Hepatocyte (in vitro differentiated cells): ENCODE measurements around the gene PDE11A. TPM values are rescaled to one million over a fixed set of nuclear protein-coding genes. Genes with fewer than 3 reads are reported as not detected.

Experiments
- DNase-seq: peaks from one replicate; pipeline ENCODE4 v3.0.0-alpha.2; 2016; ENCODE audit warnings: low spot score
- H2AFZ ChIP-seq: fragments of 200-600 bp; sonication (generic); 2 replicates; pipeline ENCODE4 v1.6.0; 2016; ENCODE audit warnings: antibody characterized with exemption, mild to moderate bottlenecking
- H3K27ac ChIP-seq: fragments of 200-600 bp; sonication (generic); 2 replicates; pipeline ENCODE4 v1.5.1; 2016; ENCODE audit warnings: mild to moderate bottlenecking
- H3K27me3 ChIP-seq: fragments of 200-600 bp; sonication (generic); 2 replicates; pipeline ENCODE4 v1.6.1; 2016
- H3K36me3 ChIP-seq: fragments of 200-600 bp; sonication (generic); replicated peaks from 2 replicates; pipeline ENCODE4 v1.5.1; 2016; ENCODE audit warnings: low read depth; ENCODE audit not compliant: insufficient read depth
- H3K4me1 ChIP-seq: fragments of 200-600 bp; sonication (generic); 2 replicates; pipeline ENCODE4 v1.5.1; 2016; ENCODE audit warnings: mild to moderate bottlenecking, moderate library complexity; ENCODE audit not compliant: insufficient read depth
- H3K4me2 ChIP-seq: fragments of 200-600 bp; sonication (generic); 2 replicates; pipeline ENCODE4 v1.6.0; 2016
- H3K4me3 ChIP-seq: fragments of 200-600 bp; sonication (generic); 2 replicates; pipeline ENCODE4 v1.5.1; 2016; ENCODE audit warnings: mild to moderate bottlenecking
- H3K79me2 ChIP-seq: fragments of 200-600 bp; sonication (generic); 2 replicates; pipeline ENCODE4 v1.6.0; 2017; ENCODE audit warnings: mild to moderate bottlenecking
- H3K9me2 ChIP-seq: fragments of 200-600 bp; sonication (generic); replicated peaks from 2 replicates; pipeline ENCODE4 v1.6.0; 2017; ENCODE audit warnings: mild to moderate bottlenecking; ENCODE audit not compliant: insufficient read depth
- H3K9me3 ChIP-seq: fragments of 200-600 bp; sonication (generic); 2 replicates; pipeline ENCODE4 v1.5.1; 2016; ENCODE audit warnings: low read depth, mild to moderate bottlenecking
- H4K20me1 ChIP-seq: fragments of 200-600 bp; sonication (generic); 2 replicates; pipeline ENCODE4 v1.6.0; 2016; ENCODE audit warnings: mild to moderate bottlenecking; ENCODE audit not compliant: insufficient read depth, poor library complexity, severe bottlenecking
- CTCF ChIP-seq: fragments of 200-600 bp; sonication (generic); IDR thresholded peaks from 2 replicates; pipeline ENCODE4 v1.5.1; 2016; ENCODE audit warnings: antibody characterized with exemption, mild to moderate bottlenecking; ENCODE audit not compliant: poor library complexity
- EZH2 ChIP-seq: fragments of 200-600 bp; sonication (generic); IDR thresholded peaks from 2 replicates; pipeline ENCODE4 v1.6.1; 2016; ENCODE audit warnings: antibody characterized with exemption, mild to moderate bottlenecking, borderline replicate concordance
- EZH2phosphoT487 ChIP-seq: fragments of 200-600 bp; sonication (generic); IDR thresholded peaks from one replicate; pipeline ENCODE4 v1.6.1; 2018; ENCODE audit warnings: antibody characterized with exemption, mild to moderate bottlenecking, low read depth, moderate library complexity; ENCODE audit not compliant: unreplicated experiment, severe bottlenecking
- WGBS: methylation state at CpG from one replicate; pipeline ENCODE4 v1.1.6; 2016; ENCODE audit warnings: low lambda C conversion rate; ENCODE audit errors: missing lambda C conversion rate; 5-methylcytosine and 5-hydroxymethylcytosine counted together
- polyA plus RNA-seq: library from polyadenylated mRNA; unstranded; fragments of >200 nt; fragmentation: Nextera tagmentation; extraction: Ambion mirVana; gene quantifications from 2 replicates; pipeline ENCODE4 v1.2.1, GENCODE V29; 2016
- total RNA-seq: library from RNA; depleted of rRNA; stranded (reverse); fragments of >200 nt; gene quantifications from 2 replicates; pipeline ENCODE4 v1.2.3, GENCODE V29; 2014

Gene PDE11A
- total and polyA plus RNA-seq, 2 experiments from 2014 or later = 0.71 to 1.9 TPM

GRCh38 chr2:177578454-177578853 is 494.1 kb downstream of the PDE11A start:
- Histone ChIP-seq H2AFZ (no peak overlapping the region), H3K27ac (peak overlapping the region; percentile 71), H3K9me3 (no peaks in the 10 kb centered on the region), H4K20me1 (no peaks in the 10 kb centered on the region), H3K9me2 (no peaks in the 10 kb centered on the region), H3K79me2 (no peaks in the 10 kb centered on the region), H3K4me3 (no peak overlapping the region), H3K4me2 (no peak overlapping the region), H3K36me3 (no peaks in the 10 kb centered on the region), H3K4me1 (peaks cover 7% of the 10 kb centered on the region), H3K27me3 (no peaks in the 10 kb centered on the region)
- 86% methylated on average over 3 of the region's 3 CpGs for WGBS
- DNase-seq = no peak
- TF ChIP-seq EZH2 = no peak
- no peak for TF ChIP-seq EZH2phosphoT487
- no peak for TF ChIP-seq CTCF

GRCh38 chr2:177577075-177577474 is 495.5 kb downstream of the PDE11A start:
- no peak for TF ChIP-seq EZH2
- no peak for TF ChIP-seq EZH2phosphoT487
- TF ChIP-seq CTCF = no peak
- H3K4me3 ChIP-seq = no peak overlapping the region
- 95% methylated on average over 1 of the region's 1 CpG for WGBS

GRCh38 chr2:177575358-177575757 is 497.2 kb downstream of the PDE11A start:
- Histone ChIP-seq H3K4me3 (no peak overlapping the region), H3K36me3 (no peaks in the 10 kb centered on the region), H4K20me1 (no peaks in the 10 kb centered on the region), H3K9me3 (no peaks in the 10 kb centered on the region), H3K4me2 (no peak overlapping the region), H3K4me1 (peaks cover 5% of the 10 kb centered on the region), H3K27ac (no peak overlapping the region), H3K79me2 (no peaks in the 10 kb centered on the region), H3K9me2 (no peaks in the 10 kb centered on the region), H3K27me3 (no peaks in the 10 kb centered on the region), H2AFZ (no peak overlapping the region)
- WGBS = 92% methylated on average over 2 of the region's 2 CpGs
- TF ChIP-seq EZH2 (no peak), EZH2phosphoT487 (no peak), CTCF (no peak)
- DNase-seq = no peak

More at GRCh38 chr2:177577075-177577474, 495.5 kb downstream of the PDE11A start:
- DNase-seq = no peak
- peaks cover 7% of the 10 kb centered on the region for H3K4me1 ChIP-seq
- no peak overlapping the region for H2AFZ ChIP-seq
- no peak overlapping the region for H3K4me2 ChIP-seq
- no peaks in the 10 kb centered on the region for H3K9me3 ChIP-seq
- H4K20me1 ChIP-seq = no peaks in the 10 kb centered on the region
- no peak overlapping the region for H3K27ac ChIP-seq
- H3K79me2 ChIP-seq = no peaks in the 10 kb centered on the region
- H3K27me3 ChIP-seq = no peaks in the 10 kb centered on the region
- H3K36me3 ChIP-seq = no peaks in the 10 kb centered on the region
- no peaks in the 10 kb centered on the region for H3K9me2 ChIP-seq

GRCh38 chr2:177574356-177574755 is 498.2 kb downstream of the PDE11A start:
- H3K9me3 ChIP-seq = no peaks in the 10 kb centered on the region
- no peaks in the 10 kb centered on the region for H3K79me2 ChIP-seq
- no peaks in the 10 kb centered on the region for H3K9me2 ChIP-seq
- H3K36me3 ChIP-seq = no peaks in the 10 kb centered on the region
- TF ChIP-seq CTCF = no peak
- no peak for TF ChIP-seq EZH2phosphoT487
- no peak for TF ChIP-seq EZH2
- H3K27ac ChIP-seq = no peak overlapping the region
- no peak overlapping the region for H3K4me3 ChIP-seq
- no peak overlapping the region for H3K4me2 ChIP-seq
- no peaks in the 10 kb centered on the region for H4K20me1 ChIP-seq
- H2AFZ ChIP-seq = no peak overlapping the region
- no peak for DNase-seq
- no peaks in the 10 kb centered on the region for H3K4me1 ChIP-seq
- no peaks in the 10 kb centered on the region for H3K27me3 ChIP-seq
- WGBS = 92% methylated on average over 7 of the region's 7 CpGs
